CD1c-positive myeloid dendritic cell (primary cell): ENCODE results near the gene PRTG.
A peak's percentile ranks its signal among the peaks of the same experiment; 100 is the strongest.
"Not testable (repeated sequence)": the region's sequence is repeated elsewhere in the genome, so short reads cannot be mapped to it uniquely, and the experiment has no call there.

Experiments used
- DNase-seq: peaks from one replicate; pipeline ENCODE4 v3.0.0-alpha.2; 2016; ENCODE audit errors: extremely low spot score

The PRTG gene

GRCh38 chr15:55742927-55743728 is at the start of gene PRTG:
Gene PRTG (minus strand): TSS chr15:55743152. CDS start chr15:55742931, 221 bp downstream.
- no peak for DNase-seq

- DNase-seq: no peak
Observed at GRCh38 chr15:55791551-55792400, 48.8 kb upstream of the PRTG start.

GRCh38 chr15:55789066-55789660 is 46.2 kb upstream of the PRTG start:
- no peak for DNase-seq

- no peak for DNase-seq
Observed at GRCh38 chr15:55786341-55786740, 43.4 kb upstream of the PRTG start.

- not testable (repeated sequence) for DNase-seq
Observed at GRCh38 chr15:55785593-55785992, 42.6 kb upstream of the PRTG start.

GRCh38 chr15:55784286-55784685 is 41.3 kb upstream of the PRTG start:
- no peak for DNase-seq

GRCh38 chr15:55782901-55783300 is 39.9 kb upstream of the PRTG start:
- DNase-seq: no peak

- DNase-seq: no peak
Observed at GRCh38 chr15:55780292-55780691, 37.3 kb upstream of the PRTG start.

- DNase-seq: no peak
Observed at GRCh38 chr15:55778932-55779331, 36.0 kb upstream of the PRTG start.

- no peak for DNase-seq
Observed at GRCh38 chr15:55775316-55775715, 32.4 kb upstream of the PRTG start.

- DNase-seq: peak; percentile 39
Observed at GRCh38 chr15:55774113-55774970, 31.4 kb upstream of the PRTG start.

- DNase-seq: no peak
Observed at GRCh38 chr15:55770806-55771205, 27.9 kb upstream of the PRTG start.

- DNase-seq: no peak
Observed at GRCh38 chr15:55770261-55770660, 27.3 kb upstream of the PRTG start.

- no peak for DNase-seq
Observed at GRCh38 chr15:55768670-55769185, 25.8 kb upstream of the PRTG start.

GRCh38 chr15:55766676-55767075 is 23.7 kb upstream of the PRTG start:
- DNase-seq: no peak

GRCh38 chr15:55764398-55764797 is 21.4 kb upstream of the PRTG start:
- no peak for DNase-seq

- DNase-seq: no peak
Observed at GRCh38 chr15:55758580-55758986, 15.6 kb upstream of the PRTG start.

- not testable (repeated sequence) for DNase-seq
Observed at GRCh38 chr15:55753433-55753832, 10.5 kb upstream of the PRTG start.

GRCh38 chr15:55750706-55751105 is 7.8 kb upstream of the PRTG start:
- DNase-seq: no peak

- DNase-seq: no peak
Observed at GRCh38 chr15:55743729-55744655, 1.0 kb upstream of the PRTG start.
